Activated T-cell treated with anti-CD3 and anti-CD28 coated beads, Interleukin-2, amount 50 U/mL, for 24 hours (primary cell): ENCODE measurements around the gene BAAT.

ENCODE experiments used
- DNase-seq: peaks from one replicate; pipeline ENCODE4 v3.0.0-alpha.2; 2020
- H3K27ac Mint-ChIP-seq: 2 replicates; pipeline ENCODE4 v1.8.0; 2020; ENCODE audit warnings: mild to moderate bottlenecking, mixed read lengths
- H3K27me3 Mint-ChIP-seq: 2 replicates; pipeline ENCODE4 v1.8.0; 2020; ENCODE audit warnings: mixed read lengths
- H3K36me3 Mint-ChIP-seq: 2 replicates; pipeline ENCODE4 v1.8.0; 2020; ENCODE audit warnings: low read depth, mixed read lengths
- H3K4me1 Mint-ChIP-seq: 2 replicates; pipeline ENCODE4 v1.8.0; 2020; ENCODE audit warnings: low read depth, mixed read lengths
- H3K4me3 Mint-ChIP-seq: 2 replicates; pipeline ENCODE4 v1.8.0; 2020; ENCODE audit warnings: mild to moderate bottlenecking, moderate library complexity, mixed read lengths
- H3K9me3 Mint-ChIP-seq: 2 replicates; pipeline ENCODE4 v1.8.0; 2020; ENCODE audit warnings: mixed read lengths

Gene BAAT

GRCh38 chr9:101360647-101361046, 24.2 kb downstream of the BAAT start:
- H3K4me1 Mint-ChIP-seq: no peaks in the 10 kb centered on the region
- H3K36me3 Mint-ChIP-seq: no peaks in the 10 kb centered on the region
- no peak for DNase-seq
- H3K9me3 Mint-ChIP-seq: no peaks in the 10 kb centered on the region
- H3K27me3 Mint-ChIP-seq: peaks cover 13% of the 10 kb centered on the region
- no peak overlapping the region for H3K4me3 Mint-ChIP-seq
- H3K27ac Mint-ChIP-seq: no peak overlapping the region

DNA sequence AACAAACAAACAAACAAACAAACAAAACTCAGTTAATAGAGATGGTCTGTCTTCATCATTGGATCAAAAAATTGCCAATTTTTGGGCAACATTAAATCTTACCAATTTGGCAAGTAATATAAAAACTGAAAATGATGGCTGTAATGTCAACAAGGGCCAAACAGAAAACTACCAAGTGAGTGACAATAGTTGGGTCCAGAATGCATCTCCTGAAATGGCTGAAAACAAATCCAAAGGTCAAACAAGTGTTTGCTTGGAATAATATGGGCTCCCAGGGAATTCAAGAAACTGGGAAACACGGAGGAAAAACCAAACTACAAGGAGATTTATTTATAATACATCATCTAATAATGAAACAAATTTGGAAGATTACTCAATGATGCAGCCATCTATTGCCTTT, 25.1 kb downstream of the BAAT start:
- H3K9me3 Mint-ChIP-seq: no peaks in the 10 kb centered on the region
- no peaks in the 10 kb centered on the region for H3K4me1 Mint-ChIP-seq
- H3K4me3 Mint-ChIP-seq: no peak overlapping the region
- no peak for DNase-seq
- no peak overlapping the region for H3K27ac Mint-ChIP-seq
- peaks cover 17% of the 10 kb centered on the region for H3K27me3 Mint-ChIP-seq
- no peaks in the 10 kb centered on the region for H3K36me3 Mint-ChIP-seq

GRCh38 chr9:101356619-101357018, 28.2 kb downstream of the BAAT start:
- Mint-ChIP-seq H3K4me1 (no peaks in the 10 kb centered on the region), H3K27ac (no peak overlapping the region), H3K4me3 (no peak overlapping the region), H3K36me3 (no peaks in the 10 kb centered on the region), H3K27me3 (peaks cover 23% of the 10 kb centered on the region), H3K9me3 (no peaks in the 10 kb centered on the region)
- DNase-seq: no peak

DNA sequence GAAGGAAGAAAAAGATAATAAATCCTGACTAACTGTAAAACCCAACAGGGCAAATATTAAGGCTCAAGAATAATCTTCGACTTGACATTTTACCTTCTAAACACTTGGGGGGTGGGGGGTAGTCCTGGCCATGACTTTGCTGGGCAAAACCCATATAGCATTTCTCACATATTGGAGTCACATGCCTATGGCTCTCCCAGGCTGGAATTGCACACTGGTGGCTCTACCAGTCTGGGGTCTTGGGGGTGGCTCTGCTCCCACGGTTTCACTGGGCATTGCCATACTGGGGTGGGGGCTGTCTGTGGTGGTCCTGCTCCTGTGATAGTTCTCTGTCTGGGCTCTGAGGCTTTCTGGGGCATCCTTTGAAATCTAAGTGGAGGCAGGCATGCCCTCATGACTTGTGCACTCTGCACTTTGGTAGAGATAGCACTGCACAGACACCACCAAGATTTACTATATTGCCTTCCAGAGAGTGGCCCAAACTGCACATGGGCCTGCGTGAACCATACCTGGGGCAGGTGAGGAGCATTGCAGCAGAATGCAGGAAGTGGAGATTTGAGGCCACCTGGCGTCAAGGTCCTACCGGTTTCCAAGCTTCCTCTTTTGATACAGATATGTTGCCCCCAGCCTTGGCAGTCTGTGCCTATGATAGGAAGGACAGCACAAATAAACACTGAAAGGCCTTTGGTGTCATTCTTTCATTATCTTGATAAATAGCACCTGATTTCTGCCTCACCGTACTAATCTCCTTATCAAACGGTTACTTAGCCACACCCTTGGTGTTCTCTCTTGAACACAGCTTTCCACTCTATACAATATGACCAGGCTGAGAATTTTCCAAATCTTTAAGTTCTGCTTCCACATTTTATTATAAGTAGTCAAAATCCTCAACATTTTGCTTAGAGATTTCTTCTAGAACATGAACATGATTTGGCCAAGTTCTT, 29.8 kb downstream of the BAAT start:
- DNase-seq: no peak
- no peak overlapping the region for H3K27ac Mint-ChIP-seq
- peaks cover 23% of the 10 kb centered on the region for H3K27me3 Mint-ChIP-seq
- H3K9me3 Mint-ChIP-seq: no peaks in the 10 kb centered on the region
- no peak overlapping the region for H3K4me3 Mint-ChIP-seq
- H3K36me3 Mint-ChIP-seq: no peaks in the 10 kb centered on the region
- H3K4me1 Mint-ChIP-seq: no peaks in the 10 kb centered on the region

DNA sequence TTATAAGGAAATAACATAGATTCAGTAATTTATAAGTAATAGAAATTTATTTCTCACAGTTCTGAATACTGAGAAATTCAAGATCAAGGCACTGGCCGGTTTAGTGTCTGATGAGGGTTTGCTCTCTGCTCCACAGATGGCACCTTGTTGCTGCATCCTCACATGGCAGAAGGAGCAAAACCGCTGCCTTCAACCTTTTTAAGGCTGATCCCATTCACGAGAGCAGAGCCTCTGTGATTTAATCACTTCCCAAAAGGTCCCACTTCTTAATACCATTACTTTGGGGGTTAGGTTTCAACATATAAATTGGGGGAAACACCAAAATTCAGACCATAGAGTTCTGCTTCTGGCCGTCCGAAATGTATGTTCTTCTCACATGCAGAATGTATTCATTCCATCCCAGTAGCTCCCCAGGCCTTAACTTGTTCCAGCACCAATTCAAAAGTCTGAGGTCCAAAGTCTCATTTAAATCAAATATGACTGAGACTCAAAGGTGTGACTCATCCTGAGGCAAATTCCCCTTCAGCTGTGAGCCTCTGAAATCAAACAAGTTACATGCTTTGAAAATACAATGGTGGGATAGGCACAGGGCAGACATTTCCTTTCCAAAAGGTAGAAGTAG, 30.6 kb downstream of the BAAT start:
- H3K9me3 Mint-ChIP-seq: no peaks in the 10 kb centered on the region
- peaks cover 23% of the 10 kb centered on the region for H3K27me3 Mint-ChIP-seq
- no peak overlapping the region for H3K4me3 Mint-ChIP-seq
- no peak for DNase-seq
- H3K27ac Mint-ChIP-seq: no peak overlapping the region
- no peaks in the 10 kb centered on the region for H3K4me1 Mint-ChIP-seq
- H3K36me3 Mint-ChIP-seq: no peaks in the 10 kb centered on the region

DNA sequence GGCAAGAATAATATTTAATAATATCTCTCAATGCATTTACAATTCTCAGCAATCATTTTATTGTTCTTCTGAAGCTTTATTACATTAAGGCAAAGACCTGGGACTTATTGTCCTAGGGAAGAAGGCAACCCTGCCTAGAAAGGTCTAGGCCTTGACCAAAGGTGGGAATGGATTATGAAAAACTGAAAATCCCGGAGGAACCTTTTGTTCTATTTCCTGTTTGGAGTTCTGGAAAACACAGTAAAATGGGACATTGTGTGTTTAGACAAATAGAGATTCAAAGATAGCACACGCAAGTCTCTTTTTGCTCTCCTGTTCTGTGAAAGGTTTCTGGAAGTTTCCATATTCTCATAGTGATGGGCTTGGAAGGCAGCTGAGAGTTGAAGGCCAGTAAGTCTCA, 31.1 kb downstream of the BAAT start:
- H3K9me3 Mint-ChIP-seq: no peaks in the 10 kb centered on the region
- H3K4me1 Mint-ChIP-seq: no peaks in the 10 kb centered on the region
- no peak overlapping the region for H3K4me3 Mint-ChIP-seq
- H3K27ac Mint-ChIP-seq: no peak overlapping the region
- no peaks in the 10 kb centered on the region for H3K36me3 Mint-ChIP-seq
- no peak for DNase-seq
- peaks cover 23% of the 10 kb centered on the region for H3K27me3 Mint-ChIP-seq

GRCh38 chr9:101352892-101353463, 31.8 kb downstream of the BAAT start:
- Mint-ChIP-seq H3K36me3 (no peaks in the 10 kb centered on the region), H3K4me3 (no peak overlapping the region), H3K27me3 (peaks cover 18% of the 10 kb centered on the region), H3K9me3 (no peaks in the 10 kb centered on the region), H3K27ac (no peak overlapping the region), H3K4me1 (no peaks in the 10 kb centered on the region)
- DNase-seq: no peak

GRCh38 chr9:101350285-101350684, 34.5 kb downstream of the BAAT start:
- Mint-ChIP-seq H3K9me3 (no peaks in the 10 kb centered on the region), H3K27ac (no peak overlapping the region)

DNA sequence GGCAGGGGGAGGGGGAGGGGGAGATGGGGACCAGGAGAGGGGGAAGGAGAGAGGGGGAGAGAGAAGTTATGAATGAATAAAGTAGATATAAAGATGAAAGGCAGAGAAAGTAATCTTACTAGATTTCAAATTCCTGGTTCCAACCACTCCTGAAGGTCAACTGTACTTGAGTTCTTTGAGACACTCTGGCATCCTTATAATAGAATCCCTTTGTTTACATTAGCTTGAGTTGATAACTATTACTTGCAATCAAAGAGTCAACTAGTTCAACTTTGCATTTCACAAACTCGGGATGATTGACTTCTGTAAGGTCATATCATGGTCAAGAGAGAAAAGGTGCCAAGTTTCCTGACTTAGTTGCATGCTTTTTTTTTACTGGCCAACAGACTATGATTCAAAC, 42.2 kb downstream of the BAAT start:
- Mint-ChIP-seq H3K36me3 (no peaks in the 10 kb centered on the region), H3K4me1 (no peaks in the 10 kb centered on the region), H3K27me3 (peaks cover 34% of the 10 kb centered on the region), H3K9me3 (no peaks in the 10 kb centered on the region), H3K4me3 (no peak overlapping the region), H3K27ac (no peak overlapping the region)
- no peak for DNase-seq

More at GRCh38 chr9:101350285-101350684, 34.5 kb downstream of the BAAT start:
- Mint-ChIP-seq H3K27me3 (peaks cover 9% of the 10 kb centered on the region), H3K4me3 (no peak overlapping the region), H3K4me1 (no peaks in the 10 kb centered on the region), H3K36me3 (no peaks in the 10 kb centered on the region)
- DNase-seq: no peak

DNA sequence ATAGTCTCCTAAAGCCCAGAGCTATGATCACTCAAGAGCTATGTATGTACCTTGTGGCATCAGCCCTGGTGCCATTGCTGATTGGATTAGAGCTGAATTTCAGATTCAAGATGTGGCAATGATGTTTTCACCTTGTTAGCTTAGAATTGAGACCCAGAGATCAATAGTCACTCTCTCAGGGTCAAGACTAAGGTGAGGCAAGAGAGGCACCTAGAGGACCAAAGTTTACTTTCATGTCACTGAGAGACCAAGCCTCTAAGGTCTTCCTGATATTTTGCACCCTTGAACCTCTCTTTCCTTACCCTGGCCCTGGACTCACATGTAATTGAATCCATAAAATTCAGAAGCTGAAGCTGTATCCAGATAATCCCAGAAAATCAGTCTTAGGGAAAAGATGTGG, 42.8 kb downstream of the BAAT start:
- Mint-ChIP-seq H3K4me3 (no peak overlapping the region), H3K36me3 (no peaks in the 10 kb centered on the region), H3K4me1 (no peaks in the 10 kb centered on the region), H3K9me3 (no peaks in the 10 kb centered on the region), H3K27ac (no peak overlapping the region), H3K27me3 (peaks cover 34% of the 10 kb centered on the region)
- DNase-seq: no peak

GRCh38 chr9:101337237-101337636, 47.6 kb downstream of the BAAT start:
- Mint-ChIP-seq H3K27me3 (peaks cover 21% of the 10 kb centered on the region), H3K4me3 (no peak overlapping the region), H3K27ac (no peak overlapping the region)

DNA sequence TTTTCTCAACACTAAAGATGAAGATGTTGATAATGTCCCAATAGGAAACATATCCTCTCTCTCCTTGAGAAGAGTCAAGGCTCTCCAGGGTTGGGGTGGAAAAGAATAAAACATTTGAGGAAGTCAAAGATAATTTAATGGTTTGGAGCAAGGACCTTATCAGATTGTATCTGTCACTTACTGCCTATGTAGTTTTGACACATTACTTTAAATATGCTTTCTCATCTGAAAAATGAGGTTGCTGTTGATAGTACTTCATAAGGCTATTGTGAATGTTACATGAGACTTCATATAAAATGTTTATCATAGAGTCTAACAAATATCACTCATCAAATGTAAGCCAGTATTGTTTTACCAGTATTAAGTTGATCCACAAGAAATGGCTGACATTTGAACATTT, 48.7 kb downstream of the BAAT start:
- Mint-ChIP-seq H3K36me3 (no peaks in the 10 kb centered on the region), H3K27ac (no peak overlapping the region), H3K4me3 (no peak overlapping the region), H3K9me3 (no peaks in the 10 kb centered on the region), H3K27me3 (peaks cover 20% of the 10 kb centered on the region), H3K4me1 (no peaks in the 10 kb centered on the region)
- DNase-seq: no peak

More at GRCh38 chr9:101337237-101337636, 47.6 kb downstream of the BAAT start:
- Mint-ChIP-seq H3K4me1 (no peaks in the 10 kb centered on the region), H3K9me3 (no peaks in the 10 kb centered on the region), H3K36me3 (no peaks in the 10 kb centered on the region)
- no peak for DNase-seq

GRCh38 chr9:101333926-101334702, 50.7 kb downstream of the BAAT start:
- H3K27ac Mint-ChIP-seq: no peak overlapping the region
- DNase-seq: no peak
- no peaks in the 10 kb centered on the region for H3K9me3 Mint-ChIP-seq
- peaks cover 11% of the 10 kb centered on the region for H3K27me3 Mint-ChIP-seq
- no peak overlapping the region for H3K4me3 Mint-ChIP-seq
- no peaks in the 10 kb centered on the region for H3K36me3 Mint-ChIP-seq
- H3K4me1 Mint-ChIP-seq: no peaks in the 10 kb centered on the region

DNA sequence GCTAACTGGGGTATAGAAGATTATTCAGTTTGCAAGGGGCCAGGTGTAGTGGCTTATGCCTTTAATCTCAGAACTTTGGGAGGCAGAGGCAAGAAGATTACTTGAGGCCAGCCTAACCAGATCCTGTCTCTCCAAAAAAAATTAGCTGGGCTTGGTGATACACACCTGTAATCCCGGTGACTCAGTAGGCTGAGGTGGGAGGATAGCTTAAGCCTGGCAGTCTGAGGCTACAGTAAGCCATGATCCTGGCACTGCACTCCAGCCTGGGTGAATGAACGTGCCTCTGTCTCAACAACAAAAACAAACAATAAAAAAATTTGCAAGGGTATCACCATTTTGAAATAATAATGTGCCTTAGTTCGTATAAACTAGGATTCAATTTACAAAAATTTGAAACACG, 51.3 kb downstream of the BAAT start:
- Mint-ChIP-seq H3K4me3 (no peak overlapping the region), H3K27me3 (peaks cover 7% of the 10 kb centered on the region), H3K4me1 (no peaks in the 10 kb centered on the region), H3K9me3 (no peaks in the 10 kb centered on the region), H3K27ac (no peak overlapping the region), H3K36me3 (no peaks in the 10 kb centered on the region)
- no peak for DNase-seq
